Gastrocnemius medialis (tissue), 4 donors: ENCODE data around the gene SPTBN4.

ENCODE experiments used
- POLR2A ChIP-seq, 2 donors: fragments of 450-650 bp; IDR thresholded peaks; one replicate each; pipeline ENCODE4 v1.6.1; 2017; ENCODE audit warnings: antibody characterized with exemption in 2 of 2, mild to moderate bottlenecking in 2 of 2, moderate library complexity in 2 of 2
- TF ChIP-seq, protein P1 (sequence below), 5 experiments: fragments of 450-650 bp in 3 of 5; fragments of 200-600 bp in 2 of 5; sonication (generic) in 2 of 5; IDR thresholded peaks in 4 of 5; conservative IDR thresholded peaks in 1 of 5; 1 replicate in 4 of 5; 2 replicates in 1 of 5; pipeline ENCODE4 v1.5.1; 2016 to 2019; ENCODE audit warnings: antibody characterized with exemption in 5 of 5, mild to moderate bottlenecking in 3 of 5, moderate library complexity in 3 of 5

DNA sequence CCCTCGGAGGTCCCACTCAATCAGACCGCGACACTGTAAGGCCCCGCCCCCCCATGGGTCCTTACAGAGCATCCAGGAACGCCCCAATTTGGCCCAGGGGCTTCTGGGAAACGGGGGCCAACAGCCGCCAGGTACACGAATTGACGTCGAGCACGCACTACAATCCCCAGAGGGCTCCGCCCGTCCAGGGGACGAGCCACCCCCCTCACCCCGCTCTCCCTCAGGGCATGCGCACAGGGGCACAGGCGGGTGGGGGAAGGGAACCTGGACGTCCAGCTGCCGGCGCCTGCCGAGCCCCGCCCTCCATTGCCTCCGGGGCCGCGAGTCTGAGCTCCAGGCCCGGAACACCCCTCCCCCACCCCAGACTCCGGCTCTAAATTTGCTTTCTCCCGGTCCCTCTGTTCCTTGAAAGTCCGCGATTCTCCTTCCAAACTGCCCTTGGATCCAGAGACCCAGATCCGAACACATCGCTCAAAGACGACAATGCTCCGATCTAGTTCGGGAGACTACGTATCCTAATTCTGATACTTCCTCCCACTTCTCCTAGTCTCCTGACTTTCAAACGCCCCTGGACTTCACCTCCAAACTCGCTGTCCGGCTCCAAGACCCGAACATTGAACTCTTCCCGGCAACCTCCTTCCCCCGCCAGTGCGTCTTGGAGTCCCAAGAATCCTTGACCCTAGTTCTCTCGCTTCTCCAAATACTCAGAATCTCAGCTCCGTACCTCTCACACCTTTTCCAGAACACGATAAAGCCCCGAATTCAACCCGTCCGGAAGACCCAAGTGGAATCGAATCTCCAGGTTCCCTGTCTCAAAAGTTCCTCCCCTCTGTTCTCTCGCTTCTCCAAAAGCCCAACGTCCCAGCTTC lies 23.4 kb upstream of the SPTBN4 start:
- peak; percentile 68 to 76 for TF ChIP-seq POLR2A (IDR thresholded peaks at IDR 0.05)
- TF ChIP-seq, protein P1, sequence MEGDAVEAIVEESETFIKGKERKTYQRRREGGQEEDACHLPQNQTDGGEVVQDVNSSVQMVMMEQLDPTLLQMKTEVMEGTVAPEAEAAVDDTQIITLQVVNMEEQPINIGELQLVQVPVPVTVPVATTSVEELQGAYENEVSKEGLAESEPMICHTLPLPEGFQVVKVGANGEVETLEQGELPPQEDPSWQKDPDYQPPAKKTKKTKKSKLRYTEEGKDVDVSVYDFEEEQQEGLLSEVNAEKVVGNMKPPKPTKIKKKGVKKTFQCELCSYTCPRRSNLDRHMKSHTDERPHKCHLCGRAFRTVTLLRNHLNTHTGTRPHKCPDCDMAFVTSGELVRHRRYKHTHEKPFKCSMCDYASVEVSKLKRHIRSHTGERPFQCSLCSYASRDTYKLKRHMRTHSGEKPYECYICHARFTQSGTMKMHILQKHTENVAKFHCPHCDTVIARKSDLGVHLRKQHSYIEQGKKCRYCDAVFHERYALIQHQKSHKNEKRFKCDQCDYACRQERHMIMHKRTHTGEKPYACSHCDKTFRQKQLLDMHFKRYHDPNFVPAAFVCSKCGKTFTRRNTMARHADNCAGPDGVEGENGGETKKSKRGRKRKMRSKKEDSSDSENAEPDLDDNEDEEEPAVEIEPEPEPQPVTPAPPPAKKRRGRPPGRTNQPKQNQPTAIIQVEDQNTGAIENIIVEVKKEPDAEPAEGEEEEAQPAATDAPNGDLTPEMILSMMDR (IDR thresholded peaks at IDR 0.05 in 4 of 5, conservative IDR thresholded peaks at IDR 0.05 in 1 of 5), result no peak
